GM18505 (cell line): ENCODE measurements around the gene FGF22.

ENCODE experiments used
- ATAC-seq: cut with Tn5 transposase; IDR thresholded peaks from one replicate; pipeline ENCODE4 v1.9.1; 2021; ENCODE audit not compliant: unreplicated experiment
- POLR2A ChIP-seq: IDR thresholded peaks from 4 replicates; pipeline ENCODE4 v1.6.1; 2011; ENCODE audit warnings: borderline replicate concordance; ENCODE audit not compliant: insufficient read depth, insufficient read length; ENCODE audit errors: extremely low read depth

FGF22 gene

DNA sequence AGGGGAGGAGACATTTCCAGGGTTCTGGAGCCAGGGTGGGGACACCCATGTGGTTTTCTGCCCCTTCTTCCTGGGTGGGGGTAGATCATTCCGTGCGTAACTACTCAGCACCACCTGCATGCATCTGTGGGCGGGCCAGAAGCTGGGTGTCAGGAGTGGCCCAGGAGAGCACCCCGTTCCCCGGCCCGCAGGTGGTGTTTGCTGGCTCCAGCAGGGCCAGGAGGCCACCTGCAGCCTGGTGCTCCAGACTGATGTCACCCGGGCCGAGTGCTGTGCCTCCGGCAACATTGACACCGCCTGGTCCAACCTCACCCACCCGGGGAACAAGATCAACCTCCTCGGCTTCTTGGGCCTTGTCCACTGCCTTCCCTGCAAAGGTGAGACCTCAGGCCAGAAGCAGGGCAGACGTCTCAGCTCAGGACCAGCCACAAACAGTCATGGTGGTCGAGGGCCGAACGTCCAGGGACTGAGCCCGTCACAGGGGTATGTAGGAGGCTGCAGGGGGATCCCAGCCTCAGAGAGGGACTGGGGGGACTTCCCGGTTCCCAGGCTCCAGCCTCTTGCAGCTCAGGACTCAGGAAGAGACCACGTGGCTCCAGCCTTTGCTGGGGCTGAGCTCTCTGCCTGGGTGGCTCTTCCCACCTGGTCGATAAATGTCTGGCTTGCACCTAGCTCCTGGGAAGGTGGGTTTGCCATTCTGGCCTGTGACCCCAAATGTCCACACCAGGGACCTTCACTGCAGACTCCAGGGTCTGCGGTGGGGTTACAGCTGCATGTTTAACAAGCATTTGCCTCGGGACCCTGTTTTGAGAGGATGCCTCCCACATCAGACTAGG lies 38.1 kb downstream of the FGF22 start:
- TF ChIP-seq POLR2A, result no peak
- no peak for ATAC-seq

DNA sequence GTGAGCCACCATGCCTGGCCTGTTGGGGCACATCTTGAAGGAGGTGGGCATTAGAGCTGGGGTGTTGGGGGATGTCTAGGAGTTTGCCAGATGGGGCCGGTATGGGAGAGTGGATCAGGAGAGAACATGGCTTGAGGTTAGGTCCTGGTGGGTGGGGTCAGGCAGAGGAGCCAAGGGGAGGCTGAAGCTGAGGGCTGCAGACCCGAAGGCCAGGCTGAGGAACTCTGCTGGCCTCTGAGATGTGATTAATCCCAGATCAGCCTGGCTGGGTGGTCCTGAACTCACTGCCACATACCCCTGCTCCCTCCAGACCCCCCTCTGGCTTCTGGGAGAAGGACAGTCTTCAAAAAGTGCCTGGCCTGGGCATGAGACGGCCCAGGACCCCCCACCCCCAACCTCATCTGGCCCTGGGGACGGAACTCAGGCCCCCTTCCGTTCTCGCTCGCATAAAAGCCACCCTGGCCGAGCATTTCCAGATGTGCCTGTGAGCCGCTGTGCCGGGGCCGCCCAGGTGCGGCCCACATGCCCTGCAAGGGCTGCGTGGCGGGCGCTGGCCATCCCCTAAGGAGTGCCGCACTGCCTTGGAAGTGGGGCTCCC lies 39.2 kb downstream of the FGF22 start:
- no peak for ATAC-seq
- no peak for TF ChIP-seq POLR2A

DNA sequence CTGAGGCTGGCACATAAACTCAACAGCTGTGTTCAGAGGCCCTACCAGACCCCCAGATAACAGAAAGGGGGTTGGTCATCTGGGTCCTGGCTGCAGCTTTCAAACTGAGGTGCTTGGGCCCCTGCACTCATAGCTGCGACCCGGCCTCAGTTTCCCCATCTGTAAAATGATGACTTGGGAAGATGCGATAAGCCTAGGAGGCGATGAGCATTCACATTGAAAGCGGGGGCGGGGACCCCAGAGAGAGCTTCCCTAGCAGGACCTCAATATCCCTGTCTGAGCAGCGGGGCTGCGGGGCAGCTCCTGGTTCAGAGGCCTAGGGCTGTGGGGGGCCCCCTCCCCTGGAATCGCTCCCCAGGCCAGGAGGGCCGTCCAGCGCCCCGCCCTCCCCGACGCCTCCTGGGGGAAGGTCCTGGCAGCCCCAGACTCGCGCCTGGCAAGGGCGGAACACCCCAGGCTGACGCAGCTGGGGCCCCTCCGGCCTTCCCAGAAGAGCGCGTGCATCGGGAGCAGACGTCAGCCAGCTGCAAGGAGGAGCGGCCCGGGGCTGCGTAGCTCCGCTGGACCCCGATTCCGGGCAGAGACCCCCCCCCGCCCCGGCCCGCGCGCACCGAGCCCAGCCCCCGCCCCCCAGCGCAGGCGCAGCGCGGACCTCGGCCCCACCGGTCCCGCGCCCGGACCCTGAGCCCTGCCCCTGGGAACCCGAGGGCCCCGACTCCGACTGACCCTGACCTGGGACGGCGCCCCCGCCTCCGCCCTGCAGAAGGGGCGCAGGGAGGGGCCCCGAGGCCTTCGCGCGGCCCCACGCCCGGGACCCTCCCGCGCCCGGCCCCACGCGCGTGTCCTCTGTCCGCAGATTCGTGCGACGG lies 40.0 kb downstream of the FGF22 start:
- ATAC-seq, result peak; percentile 28
- no peak for TF ChIP-seq POLR2A

DNA sequence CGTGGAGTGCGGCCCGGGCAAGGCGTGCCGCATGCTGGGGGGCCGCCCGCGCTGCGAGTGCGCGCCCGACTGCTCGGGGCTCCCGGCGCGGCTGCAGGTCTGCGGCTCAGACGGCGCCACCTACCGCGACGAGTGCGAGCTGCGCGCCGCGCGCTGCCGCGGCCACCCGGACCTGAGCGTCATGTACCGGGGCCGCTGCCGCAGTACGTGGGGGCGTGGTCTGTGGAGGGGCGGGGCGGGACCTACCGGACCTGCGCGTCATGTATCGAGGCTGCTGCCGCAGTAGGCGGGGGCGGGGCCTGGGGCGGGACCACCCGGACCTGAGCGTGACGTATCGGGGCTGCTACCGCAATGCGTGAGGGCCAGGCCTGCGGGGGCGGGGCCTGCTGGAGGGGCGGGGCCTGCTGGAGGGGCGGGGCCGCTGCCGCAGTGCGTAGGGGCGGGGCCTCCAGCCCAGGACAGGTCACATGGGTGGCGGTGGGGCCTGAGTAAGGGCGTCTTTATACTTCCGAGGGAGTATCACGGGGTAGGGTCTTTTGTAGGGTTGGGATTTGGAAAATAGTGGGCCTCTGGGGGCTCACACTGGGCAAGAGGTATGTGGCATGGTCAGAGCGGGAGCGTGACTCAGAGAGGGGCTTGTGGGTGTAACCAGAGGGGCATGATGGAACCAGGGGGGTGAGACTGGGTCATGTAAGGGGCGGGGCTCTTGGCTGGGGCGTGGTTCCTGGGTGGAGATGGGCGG lies 40.8 kb downstream of the FGF22 start:
- peak; percentile 67 for ATAC-seq
- peak; percentile 67 for TF ChIP-seq POLR2A

DNA sequence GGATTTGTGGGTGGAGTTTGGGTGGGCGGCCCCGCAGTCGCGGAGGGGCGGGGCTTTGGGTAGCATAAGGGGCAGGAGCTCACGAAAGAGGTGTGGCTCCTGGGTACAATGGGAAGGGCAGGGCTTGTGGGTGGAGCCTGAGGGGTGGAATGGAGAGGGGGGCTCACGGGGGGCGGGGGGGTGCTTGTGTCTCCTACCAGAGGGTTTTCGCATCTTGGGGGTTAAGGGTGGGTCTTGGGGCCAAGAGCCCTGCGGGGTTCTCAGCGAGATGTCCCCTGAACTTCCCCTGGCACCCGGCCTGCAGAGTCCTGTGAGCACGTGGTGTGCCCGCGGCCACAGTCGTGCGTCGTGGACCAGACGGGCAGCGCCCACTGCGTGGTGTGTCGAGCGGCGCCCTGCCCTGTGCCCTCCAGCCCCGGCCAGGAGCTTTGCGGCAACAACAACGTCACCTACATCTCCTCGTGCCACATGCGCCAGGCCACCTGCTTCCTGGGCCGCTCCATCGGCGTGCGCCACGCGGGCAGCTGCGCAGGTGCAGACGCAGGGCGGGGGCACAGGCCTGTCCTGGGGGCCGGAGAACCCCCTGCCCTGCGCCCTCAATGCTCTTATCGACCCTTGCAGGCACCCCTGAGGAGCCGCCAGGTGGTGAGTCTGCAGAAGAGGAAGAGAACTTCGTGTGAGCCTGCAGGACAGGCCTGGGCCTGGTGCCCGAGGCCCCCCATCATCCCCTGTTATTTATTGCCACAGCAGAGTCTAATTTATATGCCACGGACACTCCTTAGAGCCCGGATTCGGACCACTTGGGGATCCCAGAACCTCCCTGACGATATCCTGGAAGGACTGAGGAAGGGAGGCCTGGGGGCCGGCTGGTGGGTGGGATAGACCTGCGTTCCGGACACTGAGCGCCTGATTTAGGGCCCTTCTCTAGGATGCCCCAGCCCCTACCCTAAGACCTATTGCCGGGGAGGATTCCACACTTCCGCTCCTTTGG lies 41.6 kb downstream of the FGF22 start:
- TF ChIP-seq POLR2A, result no peak
- no peak for ATAC-seq

DNA sequence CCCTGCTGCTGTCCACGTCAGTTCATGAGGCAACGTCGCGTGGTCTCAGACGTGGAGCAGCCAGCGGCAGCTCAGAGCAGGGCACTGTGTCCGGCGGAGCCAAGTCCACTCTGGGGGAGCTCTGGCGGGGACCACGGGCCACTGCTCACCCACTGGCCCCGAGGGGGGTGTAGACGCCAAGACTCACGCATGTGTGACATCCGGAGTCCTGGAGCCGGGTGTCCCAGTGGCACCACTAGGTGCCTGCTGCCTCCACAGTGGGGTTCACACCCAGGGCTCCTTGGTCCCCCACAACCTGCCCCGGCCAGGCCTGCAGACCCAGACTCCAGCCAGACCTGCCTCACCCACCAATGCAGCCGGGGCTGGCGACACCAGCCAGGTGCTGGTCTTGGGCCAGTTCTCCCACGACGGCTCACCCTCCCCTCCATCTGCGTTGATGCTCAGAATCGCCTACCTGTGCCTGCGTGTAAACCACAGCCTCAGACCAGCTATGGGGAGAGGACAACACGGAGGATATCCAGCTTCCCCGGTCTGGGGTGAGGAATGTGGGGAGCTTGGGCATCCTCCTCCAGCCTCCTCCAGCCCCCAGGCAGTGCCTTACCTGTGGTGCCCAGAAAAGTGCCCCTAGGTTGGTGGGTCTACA lies 43.1 kb downstream of the FGF22 start:
- TF ChIP-seq POLR2A, result no peak
- ATAC-seq, result no peak

DNA sequence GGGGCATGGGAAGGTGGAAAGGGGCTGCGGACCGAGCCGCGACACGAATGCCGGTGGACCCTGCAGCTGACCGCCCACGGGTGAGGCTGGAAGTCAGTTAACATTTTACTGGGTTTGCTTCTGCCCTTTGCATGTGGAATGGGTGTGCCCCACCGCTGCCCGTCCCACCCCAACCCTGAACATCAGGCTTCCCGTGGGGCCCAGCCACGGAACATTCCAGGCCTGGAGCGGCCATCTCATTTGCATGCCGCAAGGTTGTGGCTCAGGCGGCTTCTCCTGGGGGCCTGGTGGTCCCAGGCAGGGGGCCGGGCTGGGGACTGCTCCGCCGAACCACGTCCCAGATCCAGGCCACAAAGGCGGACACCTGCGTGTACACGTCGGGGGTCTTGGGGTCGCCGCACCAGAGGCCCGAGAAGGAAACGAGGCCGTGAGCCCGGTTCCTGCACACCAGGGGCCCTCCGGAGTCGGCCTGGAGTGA lies 45.8 kb downstream of the FGF22 start:
- ATAC-seq, result no peak
- TF ChIP-seq POLR2A, result no peak

DNA sequence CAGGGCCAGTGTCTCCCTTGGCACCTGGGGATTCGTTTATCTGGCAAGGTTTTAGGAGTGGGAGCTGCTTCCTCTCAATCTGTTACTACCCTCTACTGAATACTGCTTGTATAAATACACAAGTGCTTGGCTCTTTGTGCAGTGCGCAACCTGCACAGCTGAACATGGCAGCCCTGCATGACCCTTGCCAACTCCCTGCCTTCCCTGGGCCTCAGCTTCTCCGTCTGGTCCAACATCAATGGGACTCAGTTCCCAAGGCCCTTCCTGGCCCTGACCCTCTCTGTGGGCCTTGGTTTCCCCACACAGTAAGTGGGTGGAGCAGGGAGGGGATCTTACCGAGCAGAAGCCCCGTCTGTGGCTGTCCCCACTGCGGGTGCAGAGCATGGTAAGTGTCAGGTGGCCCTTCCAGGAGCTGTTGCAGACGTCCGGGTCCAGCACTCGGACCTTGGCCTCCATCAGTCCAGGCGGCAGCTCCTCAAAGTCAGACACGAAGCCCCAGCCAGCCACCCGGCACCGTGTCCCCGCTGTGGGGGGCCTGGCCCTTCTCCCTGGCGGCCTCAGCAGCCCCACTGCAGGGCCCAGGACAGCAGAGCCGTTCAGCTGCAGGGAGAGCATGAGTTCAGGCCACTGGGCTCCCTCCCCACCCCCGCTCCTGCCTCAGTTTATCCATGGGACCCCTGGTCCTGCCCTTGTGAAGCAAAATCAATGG lies 47.1 kb downstream of the FGF22 start:
- ATAC-seq, result no peak
- no peak for TF ChIP-seq POLR2A

DNA sequence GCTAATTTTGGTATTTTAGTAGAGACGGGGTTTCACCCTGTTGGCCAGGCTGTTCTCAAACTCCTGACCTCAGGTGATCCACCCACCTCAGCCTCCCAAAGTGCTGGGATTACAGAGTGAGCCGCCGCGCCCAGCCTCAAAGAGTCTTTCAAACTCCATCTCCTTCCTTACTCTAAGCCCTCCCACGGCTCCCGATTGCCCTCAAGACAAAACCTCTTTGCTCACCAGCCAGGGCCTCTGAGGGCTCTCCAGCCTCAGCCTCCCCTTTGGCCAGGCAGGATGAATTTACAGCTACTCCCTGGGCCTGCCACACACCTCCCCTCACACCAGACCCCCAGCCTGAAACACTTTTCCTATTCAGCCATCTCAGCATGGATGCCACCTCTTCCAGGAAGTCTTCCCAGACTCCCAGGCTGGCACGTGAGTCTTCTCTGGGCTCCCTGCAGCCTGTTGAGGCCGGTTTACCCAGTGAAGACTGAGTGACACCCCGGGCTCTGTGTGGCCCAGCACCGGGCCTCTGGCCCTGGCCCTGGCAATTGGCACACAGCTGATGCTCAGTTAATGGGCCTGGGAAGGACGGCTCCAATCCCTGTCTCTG lies 48.0 kb downstream of the FGF22 start:
- TF ChIP-seq POLR2A, result no peak
- no peak for ATAC-seq

DNA sequence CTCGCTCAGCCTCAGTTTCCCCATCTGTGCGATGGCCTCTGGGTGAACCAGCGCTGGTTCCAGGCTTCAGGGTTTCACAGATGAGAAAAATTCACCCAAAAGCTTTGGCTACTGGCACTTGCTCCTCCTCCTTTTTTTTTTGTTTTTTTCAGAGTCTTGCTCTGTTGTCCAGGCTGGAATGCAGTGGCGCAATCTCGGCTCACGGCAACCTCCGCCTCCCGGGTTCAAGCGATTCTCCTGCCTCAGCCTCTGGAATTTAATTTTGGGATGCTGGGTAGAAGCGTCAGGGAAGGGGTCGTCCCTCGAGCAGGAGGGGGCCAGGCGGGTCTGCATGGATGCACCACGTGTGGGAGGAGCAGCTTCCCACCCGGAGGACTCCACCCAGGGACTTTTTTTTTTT lies 48.5 kb downstream of the FGF22 start:
- TF ChIP-seq POLR2A, result no peak
- ATAC-seq, result no peak

DNA sequence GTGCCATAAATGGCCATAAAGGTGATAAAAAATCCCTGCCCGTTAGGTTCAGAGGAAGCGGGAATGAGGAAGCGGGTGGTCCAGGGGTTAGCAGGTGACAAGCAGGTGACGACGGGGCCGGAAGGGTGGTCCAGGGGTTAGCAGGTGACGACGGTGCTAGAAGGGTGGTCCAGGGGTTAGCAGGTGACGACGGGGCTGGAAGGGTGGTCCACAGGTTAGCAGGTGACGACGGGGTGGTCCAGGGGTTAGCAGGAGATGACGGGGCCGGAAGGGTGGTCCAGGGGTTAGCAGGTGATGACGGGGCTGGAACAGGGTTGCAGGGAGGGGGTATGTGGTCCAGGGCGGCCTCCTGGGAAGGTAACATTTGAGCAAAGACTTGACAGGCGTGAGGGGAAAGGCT lies 49.3 kb downstream of the FGF22 start:
- TF ChIP-seq POLR2A, result no peak
- no peak for ATAC-seq

DNA sequence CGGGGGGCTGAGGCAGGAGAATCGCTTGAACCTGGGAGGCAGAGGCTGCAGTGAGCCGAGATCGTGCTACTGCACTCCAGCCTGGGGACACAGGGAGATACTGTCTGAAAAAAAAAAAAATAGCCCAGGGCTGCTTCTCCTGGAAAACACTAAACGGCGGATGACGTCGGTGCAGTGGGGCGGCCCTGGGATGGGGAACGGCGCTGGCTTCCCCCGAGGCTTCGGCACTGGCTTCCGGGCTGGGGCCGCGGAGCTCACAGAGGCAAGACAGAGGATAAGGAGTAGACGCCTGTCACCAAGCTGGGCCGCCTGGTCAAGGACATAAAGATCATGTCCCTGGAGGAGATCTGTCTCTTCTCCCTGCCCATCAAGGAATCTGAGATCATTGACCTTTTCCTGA lies 50.5 kb downstream of the FGF22 start:
- no peak for TF ChIP-seq POLR2A

More for the DNA sequence above, 50.5 kb downstream of the FGF22 start:
- no peak for ATAC-seq
